Endodermal cell (in vitro differentiated cells): ENCODE data around the gene ORC1. TPM values are rescaled to one million over a fixed set of nuclear protein-coding genes. Genes with fewer than 3 reads are reported as not detected.

Source experiments
- DNase-seq: peaks from one replicate; pipeline ENCODE4 v3.0.0-alpha.2; 2017
- H3K27ac ChIP-seq: 2 replicates; pipeline ENCODE4 v1.5.1; 2013; ENCODE audit warnings: mild to moderate bottlenecking, low read depth, low read length, moderate library complexity
- H3K27me3 ChIP-seq: 2 replicates; pipeline ENCODE4 v1.6.1; 2013; ENCODE audit warnings: mild to moderate bottlenecking, low read length, moderate library complexity; ENCODE audit not compliant: insufficient read depth, control insufficient read depth, poor library complexity, severe bottlenecking
- H3K36me3 ChIP-seq: 2 replicates; pipeline ENCODE4 v1.7.0; 2013; ENCODE audit warnings: mild to moderate bottlenecking, low read length, moderate library complexity; ENCODE audit not compliant: control insufficient read depth, insufficient read depth
- H3K4me1 ChIP-seq: one replicate; pipeline ENCODE4 v1.7.0; 2013; ENCODE audit warnings: low read length; ENCODE audit not compliant: control insufficient read depth, insufficient read depth
- H3K4me3 ChIP-seq: 2 replicates; pipeline ENCODE4 v1.5.1; 2013; ENCODE audit warnings: mild to moderate bottlenecking, low read length, moderate library complexity
- H3K9ac ChIP-seq: 2 replicates; pipeline ENCODE4 v1.6.1; 2013; ENCODE audit warnings: mild to moderate bottlenecking, low read length, moderate library complexity; ENCODE audit not compliant: poor library complexity, severe bottlenecking; ENCODE audit errors: extremely low read depth
- H3K9me3 ChIP-seq: 2 replicates; pipeline ENCODE4 v1.6.1; 2013; ENCODE audit warnings: mild to moderate bottlenecking, low read length, moderate library complexity; ENCODE audit not compliant: control insufficient read depth
- H3K27ac Mint-ChIP-seq: 2 replicates; pipeline ENCODE4 v1.8.0; 2020; ENCODE audit warnings: mixed read lengths
- H3K27me3 Mint-ChIP-seq: 2 replicates; pipeline ENCODE4 v1.8.0; 2021; ENCODE audit warnings: mild to moderate bottlenecking, mixed read lengths; ENCODE audit not compliant: insufficient read depth
- H3K36me3 Mint-ChIP-seq: 2 replicates; pipeline ENCODE4 v1.8.0; 2020; ENCODE audit warnings: low read depth, mixed read lengths
- H3K4me1 Mint-ChIP-seq: 2 replicates; pipeline ENCODE4 v1.8.0; 2020; ENCODE audit warnings: mixed read lengths
- H3K4me3 Mint-ChIP-seq: 2 replicates; pipeline ENCODE4 v1.8.0; 2020; ENCODE audit warnings: mild to moderate bottlenecking, moderate library complexity, mixed read lengths
- H3K9me3 Mint-ChIP-seq: 2 replicates; pipeline ENCODE4 v1.8.0; 2020; ENCODE audit warnings: mild to moderate bottlenecking, mixed read lengths
- WGBS, 2 experiments: methylation state at CpG; one replicate each; pipeline versions ENCODE4 v1.1.5 to v1.1.7; 2013; ENCODE audit warnings: missing lambda C conversion rate in 2 of 2, mixed read lengths in 1 of 2; ENCODE audit not compliant: insufficient coverage in 1 of 2, insufficient read length in 1 of 2; 5-methylcytosine and 5-hydroxymethylcytosine counted together
- total RNA-seq, 2 donors: library from RNA; stranded (reverse); fragmentation: NEBNext Ultra II Directional in 1 of 2; extraction: Animal tissue kit (Norgen Biotek cat#: 25700) in 1 of 2; gene quantifications; 2 replicates in 1 of 2; 3 replicates in 1 of 2; pipeline ENCODE4 v1.2.1, GENCODE V29; 2021
- TF ChIP-seq, protein P1 (sequence below): fragments of 200-600 bp; sonication (generic); conservative IDR thresholded peaks from 2 replicates; pipeline ENCODE4 v1.5.0; 2021; ENCODE audit warnings: antibody characterized with exemption, mild to moderate bottlenecking

The ORC1 gene
- total RNA-seq, 2 donors from 2014 or later: 23.0 to 25.5 TPM

DNA sequence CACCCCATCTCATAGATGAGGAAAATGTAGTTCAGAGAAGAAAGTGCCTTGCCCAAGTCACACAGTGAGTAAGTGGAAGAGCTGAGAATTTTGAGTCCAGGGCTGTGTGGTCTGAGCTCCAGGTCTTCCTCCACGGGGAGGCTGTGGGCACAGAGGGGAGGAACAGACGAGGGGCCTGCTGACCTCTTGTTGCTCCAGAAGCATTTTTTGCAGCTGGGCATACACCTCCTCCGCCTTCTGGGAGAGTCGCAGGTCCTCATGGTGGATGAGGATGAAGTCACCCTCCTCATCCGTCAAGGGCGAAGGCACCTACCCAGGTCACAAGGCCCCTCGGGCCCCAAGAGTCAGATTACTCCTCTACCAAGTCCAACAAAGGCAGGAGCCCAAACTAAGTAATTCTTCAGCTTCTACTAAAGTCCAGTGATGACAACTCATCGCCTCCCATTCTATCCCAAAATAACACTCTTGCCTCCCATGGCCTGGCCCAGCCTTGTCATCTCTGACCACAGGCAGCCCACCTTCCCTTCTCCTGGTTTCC is 47.3 kb downstream of the ORC1 start:
- Mint-ChIP-seq H3K9me3 (no peaks in the 10 kb centered on the region), H3K27me3 (no peaks in the 10 kb centered on the region), H3K4me1 (no peaks in the 10 kb centered on the region), H3K4me3 (no peak overlapping the region), H3K36me3 (peaks cover 89% of the 10 kb centered on the region), H3K27ac (no peak overlapping the region)
- DNase-seq: no peak
- Histone ChIP-seq H3K36me3 (peaks cover 99% of the 10 kb centered on the region), H3K4me3 (no peak overlapping the region), H3K9me3 (no peaks in the 10 kb centered on the region), H3K27ac (no peak overlapping the region), H3K9ac (no peak overlapping the region), H3K4me1 (no peaks in the 10 kb centered on the region), H3K27me3 (no peaks in the 10 kb centered on the region)
- 93 to 100% methylated on average over 6 to 8 of the region's 8 CpGs for whole genome bisulfite sequencing, 2 experiments
- TF ChIP-seq, protein P1, sequence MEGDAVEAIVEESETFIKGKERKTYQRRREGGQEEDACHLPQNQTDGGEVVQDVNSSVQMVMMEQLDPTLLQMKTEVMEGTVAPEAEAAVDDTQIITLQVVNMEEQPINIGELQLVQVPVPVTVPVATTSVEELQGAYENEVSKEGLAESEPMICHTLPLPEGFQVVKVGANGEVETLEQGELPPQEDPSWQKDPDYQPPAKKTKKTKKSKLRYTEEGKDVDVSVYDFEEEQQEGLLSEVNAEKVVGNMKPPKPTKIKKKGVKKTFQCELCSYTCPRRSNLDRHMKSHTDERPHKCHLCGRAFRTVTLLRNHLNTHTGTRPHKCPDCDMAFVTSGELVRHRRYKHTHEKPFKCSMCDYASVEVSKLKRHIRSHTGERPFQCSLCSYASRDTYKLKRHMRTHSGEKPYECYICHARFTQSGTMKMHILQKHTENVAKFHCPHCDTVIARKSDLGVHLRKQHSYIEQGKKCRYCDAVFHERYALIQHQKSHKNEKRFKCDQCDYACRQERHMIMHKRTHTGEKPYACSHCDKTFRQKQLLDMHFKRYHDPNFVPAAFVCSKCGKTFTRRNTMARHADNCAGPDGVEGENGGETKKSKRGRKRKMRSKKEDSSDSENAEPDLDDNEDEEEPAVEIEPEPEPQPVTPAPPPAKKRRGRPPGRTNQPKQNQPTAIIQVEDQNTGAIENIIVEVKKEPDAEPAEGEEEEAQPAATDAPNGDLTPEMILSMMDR: no peak

DNA sequence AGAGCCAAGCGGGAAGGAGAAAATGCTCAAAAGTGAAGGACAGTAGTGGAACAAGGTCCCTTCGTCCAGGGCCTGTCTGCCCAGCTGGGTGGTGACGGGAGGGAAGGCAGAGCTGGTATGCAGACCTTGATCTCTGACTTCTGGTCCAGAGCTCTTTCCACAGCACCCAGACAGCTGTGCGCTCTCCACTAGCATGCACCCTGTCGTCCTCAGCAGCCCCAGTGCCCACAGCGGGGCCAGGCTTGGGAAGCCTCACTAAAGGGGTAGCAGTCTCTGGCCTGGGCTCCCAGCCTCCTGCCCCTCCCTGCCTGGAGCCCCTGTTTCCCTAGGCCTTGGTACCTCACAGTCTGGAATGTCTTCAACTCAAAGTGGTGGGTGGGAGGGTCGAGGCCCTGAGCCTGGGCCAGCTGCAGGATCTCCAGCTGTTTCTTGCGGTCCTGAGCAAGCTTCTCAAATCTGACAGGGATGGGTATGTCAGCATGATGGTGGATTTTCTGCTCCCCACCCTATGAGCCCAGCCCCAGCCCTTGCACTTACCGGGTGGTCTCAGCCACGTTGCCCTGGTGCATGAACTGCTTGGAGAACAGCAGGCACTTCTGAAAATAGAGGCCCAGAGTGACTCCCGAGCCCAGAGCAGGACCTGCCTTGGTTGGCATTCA is 48.2 kb downstream of the ORC1 start:
- no peak overlapping the region for H3K4me3 Mint-ChIP-seq
- peaks cover 4% of the 10 kb centered on the region for H3K4me1 Mint-ChIP-seq
- peaks cover 4% of the 10 kb centered on the region for H3K4me1 ChIP-seq
- H3K27ac ChIP-seq: no peak overlapping the region
- TF ChIP-seq, protein P1: no peak
- H3K9ac ChIP-seq: no peak overlapping the region
- no peaks in the 10 kb centered on the region for H3K9me3 ChIP-seq
- no peak for DNase-seq
- H3K9me3 Mint-ChIP-seq: no peaks in the 10 kb centered on the region
- H3K27me3 Mint-ChIP-seq: no peaks in the 10 kb centered on the region
- no peak overlapping the region for H3K27ac Mint-ChIP-seq
- H3K4me3 ChIP-seq: no peak overlapping the region
- H3K36me3 ChIP-seq: peaks cover 93% of the 10 kb centered on the region
- no peaks in the 10 kb centered on the region for H3K27me3 ChIP-seq
- H3K36me3 Mint-ChIP-seq: peaks cover 86% of the 10 kb centered on the region
- WGBS, 2 experiments: 95 to 100% methylated on average over 4 to 11 of the region's 11 CpGs

DNA sequence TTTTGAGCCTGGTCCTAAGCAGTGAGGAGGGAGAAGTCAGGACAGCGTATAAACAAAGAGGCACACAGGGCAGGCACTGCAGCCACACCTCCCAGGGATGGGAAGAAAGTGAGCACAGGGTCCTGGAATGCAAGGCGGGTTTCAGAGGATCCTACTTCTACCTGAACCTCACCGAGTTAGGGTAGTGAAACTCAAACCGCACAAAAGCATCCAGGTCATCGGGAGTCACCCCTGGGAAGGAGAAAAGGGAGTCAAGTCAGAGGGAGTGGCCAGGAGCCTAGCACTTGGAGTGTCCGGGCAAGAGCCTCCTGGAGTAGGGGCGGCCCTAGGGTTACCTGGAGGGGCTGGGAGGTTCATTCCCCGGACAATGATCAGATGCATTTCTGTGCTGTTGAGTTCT is 48.8 kb downstream of the ORC1 start:
- Histone ChIP-seq H3K4me1 (peaks cover 4% of the 10 kb centered on the region), H3K4me3 (no peak overlapping the region), H3K27me3 (no peaks in the 10 kb centered on the region), H3K27ac (no peak overlapping the region), H3K9me3 (no peaks in the 10 kb centered on the region), H3K36me3 (peaks cover 88% of the 10 kb centered on the region), H3K9ac (no peak overlapping the region)
- Mint-ChIP-seq H3K27me3 (no peaks in the 10 kb centered on the region), H3K9me3 (no peaks in the 10 kb centered on the region), H3K4me3 (no peak overlapping the region), H3K4me1 (peaks cover 7% of the 10 kb centered on the region), H3K27ac (no peak overlapping the region), H3K36me3 (peaks cover 83% of the 10 kb centered on the region)
- DNase-seq: no peak
- 94 to 97% methylated on average over 7 to 8 of the region's 8 CpGs for WGBS, 2 experiments
- TF ChIP-seq, protein P1: no peak
